ENCODE data around the gene RNF166.

The RNF166 gene

GRCh38 chr16:88736088-88736487 lies 29.9 kb upstream of the RNF166 start:
- Histone ChIP-seq H3K4me3 (ENCODE audit: low read depth, low read length) (no peak overlapping the region), H3K79me2 (no peaks in the 10 kb centered on the region), H2AFZ (no peak overlapping the region), H3K27me3 (ENCODE audit: control insufficient read depth, insufficient read depth, low read length) (no peaks in the 10 kb centered on the region), H3K36me3 (ENCODE audit: control insufficient read depth, insufficient read depth, low read length) (no peaks in the 10 kb centered on the region), H3K4me1 (peaks cover 25% of the 10 kb centered on the region), H3K9ac (no peak overlapping the region), H3K27ac (no peak overlapping the region), H3K4me2 (ENCODE audit: low read length) (no peak overlapping the region), H3K9me3 (ENCODE audit: control insufficient read depth, low read length) (no peaks in the 10 kb centered on the region)
- no peak for TF ChIP-seq CTCF (IDR thresholded peaks at IDR 0.05)

DNA sequence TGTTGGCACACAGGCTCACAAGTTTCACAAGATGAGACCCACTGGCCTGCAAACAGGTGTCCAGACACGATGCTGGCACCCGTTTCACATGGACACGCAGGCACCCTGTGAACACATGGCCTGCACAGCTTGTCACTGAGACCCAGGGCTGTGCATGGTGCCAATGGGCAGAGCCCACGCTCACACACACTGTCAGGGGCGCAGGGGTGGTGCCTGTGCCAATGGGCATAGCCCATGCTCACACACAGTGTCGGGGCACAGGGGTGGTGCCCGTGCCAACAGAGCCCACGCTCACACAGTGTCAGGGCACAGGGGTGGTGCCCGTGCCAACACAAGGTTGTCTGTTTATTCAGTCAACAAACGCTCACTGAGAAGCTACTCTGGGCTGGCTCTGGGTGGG lies 29.4 kb upstream of the RNF166 start:
- Histone ChIP-seq H3K27me3 (ENCODE audit: control insufficient read depth, insufficient read depth, low read length) (no peaks in the 10 kb centered on the region), H2AFZ (no peak overlapping the region), H3K9me3 (ENCODE audit: control insufficient read depth, low read length) (no peaks in the 10 kb centered on the region), H3K79me2 (no peaks in the 10 kb centered on the region), H3K4me3 (ENCODE audit: low read depth, low read length) (no peak overlapping the region), H3K4me2 (ENCODE audit: low read length) (no peak overlapping the region), H3K4me1 (peaks cover 30% of the 10 kb centered on the region), H3K9ac (no peak overlapping the region), H3K27ac (no peak overlapping the region), H3K36me3 (ENCODE audit: control insufficient read depth, insufficient read depth, low read length) (no peaks in the 10 kb centered on the region)
- no peak for TF ChIP-seq CTCF (IDR thresholded peaks at IDR 0.05)

- no peaks in the 10 kb centered on the region for H3K27me3 ChIP-seq (ENCODE audit: control insufficient read depth, insufficient read depth, low read length)
- no peaks in the 10 kb centered on the region for H3K36me3 ChIP-seq (ENCODE audit: control insufficient read depth, insufficient read depth, low read length)
- H3K4me3 ChIP-seq (ENCODE audit: low read depth, low read length): no peak overlapping the region
- no peak overlapping the region for H3K27ac ChIP-seq
- H3K9ac ChIP-seq: no peak overlapping the region
- TF ChIP-seq CTCF (IDR thresholded peaks at IDR 0.05): no peak
- H3K79me2 ChIP-seq: no peaks in the 10 kb centered on the region
- H3K9me3 ChIP-seq (ENCODE audit: control insufficient read depth, low read length): no peaks in the 10 kb centered on the region
- H3K4me2 ChIP-seq (ENCODE audit: low read length): no peak overlapping the region
- H2AFZ ChIP-seq: no peak overlapping the region
- H3K4me1 ChIP-seq: peaks cover 31% of the 10 kb centered on the region
These were observed 28.9 kb upstream of the RNF166 start for GRCh38 chr16:88735121-88735520.

GRCh38 chr16:88734361-88734728 lies 28.1 kb upstream of the RNF166 start:
- no peaks in the 10 kb centered on the region for H3K27me3 ChIP-seq (ENCODE audit: control insufficient read depth, insufficient read depth, low read length)
- H3K79me2 ChIP-seq: no peaks in the 10 kb centered on the region
- no peak for TF ChIP-seq CTCF (IDR thresholded peaks at IDR 0.05)
- no peak overlapping the region for H2AFZ ChIP-seq
- no peak overlapping the region for H3K4me2 ChIP-seq (ENCODE audit: low read length)
- no peak overlapping the region for H3K27ac ChIP-seq
- H3K9ac ChIP-seq: no peak overlapping the region
- no peaks in the 10 kb centered on the region for H3K36me3 ChIP-seq (ENCODE audit: control insufficient read depth, insufficient read depth, low read length)
- no peak overlapping the region for H3K4me3 ChIP-seq (ENCODE audit: low read depth, low read length)
- peaks cover 30% of the 10 kb centered on the region for H3K4me1 ChIP-seq
- no peaks in the 10 kb centered on the region for H3K9me3 ChIP-seq (ENCODE audit: control insufficient read depth, low read length)

DNA sequence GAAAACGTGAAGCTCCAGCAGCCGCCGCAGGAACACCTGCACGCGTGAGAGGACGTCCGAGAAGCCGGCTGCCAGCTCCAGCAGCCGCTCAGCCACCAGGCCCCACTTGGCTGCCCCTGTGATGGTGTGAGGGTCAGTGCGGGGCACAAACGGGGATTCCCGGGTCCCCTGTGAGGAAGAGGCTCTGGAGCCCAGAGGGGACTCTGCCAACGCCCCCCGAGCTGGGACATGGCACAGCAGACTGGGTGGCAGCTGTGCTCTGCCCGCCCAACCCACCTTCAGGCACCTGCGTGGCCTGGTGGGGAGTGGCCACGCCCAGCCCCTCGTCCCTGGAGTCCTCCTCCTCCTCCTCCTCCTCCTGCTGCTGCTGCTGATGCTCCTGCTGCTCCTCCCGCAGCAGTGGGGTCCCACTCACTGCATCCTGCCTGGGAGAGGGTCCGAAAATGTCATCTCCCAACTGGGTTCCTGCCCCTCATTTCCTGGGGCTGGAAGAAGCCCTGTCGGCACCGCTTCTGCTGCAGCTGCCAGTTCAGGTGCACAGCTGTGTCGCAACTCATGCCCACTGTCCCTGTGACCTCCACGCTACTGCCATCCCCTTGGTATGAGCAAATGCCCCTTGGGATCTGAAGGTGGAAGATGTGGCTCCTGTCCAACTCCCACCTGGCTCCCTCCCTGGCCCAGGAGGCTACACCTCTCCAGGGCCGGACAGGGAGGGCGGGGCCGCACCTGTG lies 27.6 kb upstream of the RNF166 start:
- no peak overlapping the region for H3K9ac ChIP-seq
- H3K36me3 ChIP-seq (ENCODE audit: control insufficient read depth, insufficient read depth, low read length): no peaks in the 10 kb centered on the region
- H3K27ac ChIP-seq: no peak overlapping the region
- H2AFZ ChIP-seq: no peak overlapping the region
- H3K79me2 ChIP-seq: no peaks in the 10 kb centered on the region
- H3K4me1 ChIP-seq: peaks cover 24% of the 10 kb centered on the region
- no peak overlapping the region for H3K4me2 ChIP-seq (ENCODE audit: low read length)
- H3K4me3 ChIP-seq (ENCODE audit: low read depth, low read length): no peak overlapping the region
- no peaks in the 10 kb centered on the region for H3K9me3 ChIP-seq (ENCODE audit: control insufficient read depth, low read length)
- TF ChIP-seq CTCF (IDR thresholded peaks at IDR 0.05): no peak
- H3K27me3 ChIP-seq (ENCODE audit: control insufficient read depth, insufficient read depth, low read length): no peaks in the 10 kb centered on the region

Data from parathyroid adenoma (tissue), 2 donors.